Breast epithelium (tissue), 4 donors: ENCODE measurements around the gene HSPA1A. TPM values are rescaled to one million over a fixed set of nuclear protein-coding genes. Genes with fewer than 3 reads are reported as not detected.
A peak's percentile ranks its signal among the peaks of the same experiment; 100 is the strongest.

ENCODE experiments used
- DNase-seq, 2 donors: peaks; one replicate each; pipeline ENCODE4 v3.0.0-alpha.2; 2019; ENCODE audit warnings: low spot score in 2 of 2
- H3K27ac ChIP-seq, 2 donors: fragments of 200-600 bp; sonication (generic) in 1 of 2; one replicate each; pipeline ENCODE4 v1.5.1; 2016 to 2019; ENCODE audit warnings: mild to moderate bottlenecking in 1 of 2
- H3K27me3 ChIP-seq, 2 donors: fragments of 200-600 bp; sonication (generic) in 1 of 2; one replicate each; pipeline versions ENCODE4 v1.5.1 to v1.6.0; 2017 to 2019; ENCODE audit warnings: control low read depth in 1 of 2, mild to moderate bottlenecking in 1 of 2
- H3K36me3 ChIP-seq: fragments of 200-600 bp; one replicate; pipeline ENCODE4 v1.5.1; 2019
- H3K4me1 ChIP-seq, 2 donors: fragments of 200-600 bp; sonication (generic); one replicate each; pipeline ENCODE4 v1.5.1; 2016 to 2019; ENCODE audit warnings: control low read depth in 1 of 2
- H3K4me3 ChIP-seq, 3 donors: fragments of 200-600 bp; sonication (generic); 1 replicate in 2 of 3; 2 replicates in 1 of 3; pipeline ENCODE4 v1.5.1; 2016 to 2019; ENCODE audit warnings: mild to moderate bottlenecking in 3 of 3, moderate library complexity in 2 of 3
- H3K9me3 ChIP-seq, 2 donors: fragments of 200-600 bp; sonication (generic) in 1 of 2; one replicate each; pipeline ENCODE4 v1.5.1; 2016 to 2019; ENCODE audit warnings: control low read depth in 1 of 2
- CTCF ChIP-seq, 3 donors: fragments of 450-650 bp; IDR thresholded peaks; one replicate each; pipeline ENCODE4 v1.5.1; 2016 to 2017; ENCODE audit warnings: antibody characterized with exemption in 3 of 3, mild to moderate bottlenecking in 3 of 3, moderate library complexity in 3 of 3
- POLR2A ChIP-seq: fragments of 450-650 bp; IDR thresholded peaks from one replicate; pipeline ENCODE4 v1.6.1; 2016; ENCODE audit warnings: antibody characterized with exemption, mild to moderate bottlenecking, moderate library complexity
- POLR2AphosphoS5 ChIP-seq, 3 donors: sonication (generic); formaldehyde crosslinking; IDR thresholded peaks; one replicate each; pipeline ENCODE4 v1.6.1; 2017; ENCODE audit warnings: antibody characterized with exemption in 3 of 3
- intact Hi-C: fragments of 100-400 bp; cut with DNase I; formaldehyde crosslinking; loops from one replicate; pipeline ENCODE4 v1.15.1; 2023; ENCODE audit warnings: low total_unique reads
- total RNA-seq, 3 donors: library from RNA; depleted of rRNA; stranded (reverse); fragments of >200 nt; gene quantifications; one replicate each; pipeline ENCODE4 v1.1.0, GENCODE V29; 2016

Gene HSPA1A
- total RNA-seq, 3 donors from 2014 or later: 136 to 459 (median 202) TPM

GRCh38 chr6:31829633-31830283, 14.4 kb downstream of the HSPA1A start:
- DNase-seq: no peak
- TF ChIP-seq POLR2AphosphoS5 (IDR thresholded peaks at IDR 0.05) (peak in 1 of 3 donors; percentile 24), CTCF (IDR thresholded peaks at IDR 0.05) (peak in 2 of 3 donors; percentile 36 to 62), POLR2A (no peak)
- Histone ChIP-seq H3K27ac (peak overlapping the region; percentile 80 to 88), H3K4me1 (peaks cover 1 to 7% of the 10 kb centered on the region in 2 donors), H3K36me3 (no peaks in the 10 kb centered on the region), H3K9me3 (no peaks in the 10 kb centered on the region), H3K27me3 (no peaks in the 10 kb centered on the region), H3K4me3 (peak overlapping the region; percentile 52 to 87 (median 66))
- intact Hi-C loops: loop anchor here (5.0 to 10.0 kb wide), 2 partner anchors 102 to 175 kb away; partner anchors contain the start of genes APOM, BAG6 and DDAH2

DNA sequence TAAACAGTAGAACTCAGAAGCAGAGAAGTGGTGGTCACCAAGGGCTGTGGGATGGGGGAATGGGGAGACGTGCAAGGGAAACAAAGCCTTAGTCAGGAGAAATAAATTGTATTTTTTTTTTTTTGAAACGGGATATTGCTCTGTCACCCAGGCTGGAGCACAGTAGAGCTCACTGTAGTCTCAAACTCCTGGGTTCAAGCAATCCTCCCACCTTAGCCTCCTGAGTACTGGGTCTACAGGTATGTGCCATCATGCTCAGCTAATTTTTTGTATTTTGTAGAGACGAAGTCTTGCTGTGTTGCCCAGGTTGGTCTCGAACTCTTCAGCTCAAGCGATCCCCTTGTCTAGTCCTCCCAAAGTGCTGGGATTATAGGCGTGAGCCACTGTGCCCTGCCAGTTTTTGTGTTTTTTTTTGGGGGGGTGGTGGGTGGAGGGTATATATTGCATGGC, 15.6 kb downstream of the HSPA1A start:
- TF ChIP-seq POLR2AphosphoS5 (IDR thresholded peaks at IDR 0.05) (no peak), CTCF (IDR thresholded peaks at IDR 0.05) (no peak), POLR2A (no peak)
- H3K36me3 ChIP-seq: no peaks in the 10 kb centered on the region
- H3K9me3 ChIP-seq: no peaks in the 10 kb centered on the region
- intact Hi-C loops: loop anchor here (5.0 to 10.0 kb wide), 2 partner anchors 104 to 176 kb away; partner anchors contain the start of genes APOM, BAG6 and DDAH2
- H3K4me1 ChIP-seq: peaks cover under 1 to 7% of the 10 kb centered on the region in 2 donors
- no peaks in the 10 kb centered on the region for H3K27me3 ChIP-seq
- peak overlapping the region; percentile 80 to 88 for H3K27ac ChIP-seq
- peak overlapping the region; percentile 52 to 87 (median 66) for H3K4me3 ChIP-seq
- no peak for DNase-seq

DNA sequence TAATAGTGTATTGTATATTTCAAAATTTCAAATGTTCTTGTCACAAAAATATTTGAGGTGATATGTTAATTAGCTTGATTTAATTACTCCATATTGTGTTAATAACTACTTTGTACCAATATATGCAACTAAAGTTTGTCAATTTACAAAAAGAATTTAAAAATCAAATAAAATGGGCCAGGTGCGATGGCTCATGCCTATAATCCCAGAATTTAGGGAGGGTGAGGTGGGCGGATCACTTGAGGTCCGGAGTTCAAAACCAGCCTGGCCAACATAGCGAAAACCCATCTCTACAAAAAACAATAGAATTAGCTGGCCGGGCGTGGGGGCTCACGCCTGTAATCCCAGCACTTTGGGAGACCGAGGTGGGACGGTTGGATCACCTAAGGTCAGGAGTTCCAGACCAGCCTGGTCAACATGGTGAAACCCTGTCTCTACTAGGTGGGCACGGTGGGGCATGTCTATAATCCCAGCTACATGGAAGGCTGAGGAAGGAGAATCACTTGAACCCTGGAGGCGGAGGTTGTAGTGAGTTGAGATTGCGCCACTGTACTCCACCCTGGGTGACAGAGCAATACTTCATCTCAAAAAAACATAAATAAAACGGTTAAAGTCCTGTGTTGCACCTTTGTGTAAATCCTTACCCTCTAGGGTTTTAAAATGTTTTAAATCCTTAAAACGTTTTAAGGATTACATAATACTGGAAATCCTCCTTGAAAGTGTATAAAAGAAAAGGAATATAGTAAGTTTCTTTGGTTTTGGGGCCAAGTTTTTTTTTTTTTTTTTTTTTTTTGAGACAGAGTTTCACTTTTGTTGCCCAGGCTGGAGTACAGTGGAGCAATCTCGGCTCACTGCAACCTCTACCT, 16.2 kb downstream of the HSPA1A start:
- no peaks in the 10 kb centered on the region for H3K9me3 ChIP-seq
- intact Hi-C loops: loop anchor here (5.0 to 10.0 kb wide), 2 partner anchors 104 to 177 kb away; partner anchors contain the start of genes APOM, BAG6 and DDAH2
- peak overlapping the region; percentile 80 to 88 for H3K27ac ChIP-seq
- DNase-seq: no peak
- TF ChIP-seq POLR2A: no peak
- TF ChIP-seq CTCF (IDR thresholded peaks at IDR 0.05): no peak
- peak in 1 of 3 donors; percentile 37 for TF ChIP-seq POLR2AphosphoS5 (IDR thresholded peaks at IDR 0.05)
- no peaks in the 10 kb centered on the region for H3K27me3 ChIP-seq
- H3K36me3 ChIP-seq: no peaks in the 10 kb centered on the region
- peak overlapping the region; percentile 52 to 87 (median 66) for H3K4me3 ChIP-seq
- H3K4me1 ChIP-seq: peaks cover 7% of the 10 kb centered on the region in 2 donors

- peak overlapping the region; percentile 78 to 94 (median 90) for H3K4me3 ChIP-seq
- H3K36me3 ChIP-seq: no peaks in the 10 kb centered on the region
- peak overlapping the region; percentile 93 to 96 for H3K27ac ChIP-seq
- intact Hi-C loops: loop anchor here (5.0 to 10.0 kb wide), 3 partner anchors 107 to 180 kb away; partner anchors contain the start of genes APOM, BAG6, DDAH2 and LY6G5C
- H3K4me1 ChIP-seq: peaks cover 7 to 19% of the 10 kb centered on the region in 2 donors
- peak; percentile 82 for DNase-seq
- no peaks in the 10 kb centered on the region for H3K27me3 ChIP-seq
- no peaks in the 10 kb centered on the region for H3K9me3 ChIP-seq
- TF ChIP-seq POLR2AphosphoS5 (IDR thresholded peaks at IDR 0.05): peak; percentile 60 to 78 (median 74)
- TF ChIP-seq POLR2A: peak; percentile 61
- TF ChIP-seq CTCF (IDR thresholded peaks at IDR 0.05): peak in 1 of 3 donors; percentile 18
These were observed 19.3 kb downstream of the HSPA1A start for GRCh38 chr6:31834367-31835250.
